Stimulated activated CD4-positive, alpha-beta T cell treated with anti-CD3 and anti-CD28 coated beads, Interleukin-12 subunit alpha, Interleukin-12 subunit beta, amount 100 ng/mL, for 48 hours (primary cell): ENCODE data around the gene ADCY4.

Experiments
- DNase-seq, 3 donors: peaks; one replicate each; pipeline ENCODE4 v3.0.0-alpha.2; 2020; ENCODE audit warnings: low read depth in 2 of 3, low spot score in 1 of 3

The ADCY4 gene

DNA sequence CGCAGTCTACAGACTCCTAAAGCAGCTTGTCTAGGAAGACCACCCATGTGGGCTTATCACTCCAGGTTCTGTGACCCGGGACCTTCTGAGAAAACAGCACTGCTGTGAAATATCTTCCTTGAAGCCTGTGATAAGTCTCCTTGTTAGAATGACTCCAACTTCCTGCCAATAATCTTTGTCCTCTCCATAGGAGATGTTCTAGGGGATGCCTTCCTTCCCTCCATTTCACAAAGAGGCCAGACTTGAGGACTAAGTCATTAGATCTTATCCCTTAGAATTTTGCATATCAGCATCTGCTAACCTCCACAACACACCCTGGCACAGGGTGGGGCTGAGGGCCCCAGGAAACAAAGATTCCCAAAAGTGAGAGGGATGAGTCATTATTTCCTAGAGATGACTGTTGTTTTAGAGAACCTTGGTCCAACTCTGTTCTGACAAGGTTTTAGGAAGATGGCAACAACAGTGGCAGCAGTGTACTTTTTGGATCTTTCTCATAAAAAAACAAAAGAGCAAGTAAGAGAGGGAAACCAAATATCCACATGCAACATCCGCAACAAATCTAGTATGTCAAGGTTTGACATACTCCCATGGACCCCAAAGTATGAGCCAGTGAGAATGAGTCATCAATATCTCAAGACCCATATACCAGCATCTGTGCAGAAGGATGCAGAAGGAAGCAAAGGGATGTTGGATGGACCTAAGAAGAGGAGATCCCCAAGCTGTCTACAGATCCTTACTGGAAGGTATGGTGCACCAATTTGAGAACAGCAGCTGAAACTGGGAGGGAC lies 17.5 kb downstream of the ADCY4 start:
- DNase-seq: no peak

DNA sequence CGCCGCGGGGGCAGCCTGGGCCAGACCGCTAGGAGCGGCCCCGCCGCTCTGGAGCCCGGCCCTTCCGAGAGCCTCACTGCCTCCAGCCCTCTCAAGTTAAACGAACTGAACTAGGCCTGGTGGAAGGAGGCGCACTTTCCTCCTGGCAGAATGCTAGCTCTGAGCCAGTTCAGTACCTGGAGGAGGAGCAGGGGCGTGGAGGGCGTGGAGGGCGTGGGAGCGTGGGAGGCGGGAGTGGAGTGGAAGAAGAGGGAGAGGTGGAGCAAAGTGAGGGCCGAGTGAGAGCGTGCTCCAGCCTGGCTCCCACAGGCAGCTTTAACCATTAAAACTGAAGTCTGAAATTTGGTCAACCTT lies 18.3 kb downstream of the ADCY4 start:
- no peak for DNase-seq

GRCh38 chr14:24315807-24316596 lies 18.9 kb downstream of the ADCY4 start:
- no peak for DNase-seq

DNA sequence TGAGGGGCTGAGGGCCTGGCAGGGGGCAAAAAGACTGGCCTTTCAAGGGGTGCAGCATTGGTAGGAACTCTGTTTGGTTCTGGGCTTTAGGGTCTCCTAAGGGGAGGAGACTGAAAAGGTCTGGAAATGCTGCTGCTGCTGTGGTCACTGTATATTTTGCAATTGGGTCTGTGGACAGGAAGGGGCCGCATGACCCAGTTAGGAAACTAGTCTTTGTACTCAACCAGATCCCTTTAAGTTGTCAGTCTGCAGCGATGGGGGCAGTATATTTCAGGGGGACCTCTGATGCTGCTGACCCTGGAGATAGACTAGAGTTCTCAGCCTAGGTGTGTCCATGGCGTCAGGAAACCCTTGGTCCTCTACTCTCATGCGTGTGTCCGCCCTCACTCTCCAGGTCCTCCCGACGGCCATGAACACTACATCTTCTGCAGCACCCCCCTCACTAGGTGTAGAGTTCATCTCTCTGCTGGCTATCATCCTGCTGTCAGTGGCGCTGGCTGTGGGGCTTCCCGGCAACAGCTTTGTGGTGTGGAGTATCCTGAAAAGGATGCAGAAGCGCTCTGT lies 19.5 kb downstream of the ADCY4 start:
- DNase-seq: no peak

DNA sequence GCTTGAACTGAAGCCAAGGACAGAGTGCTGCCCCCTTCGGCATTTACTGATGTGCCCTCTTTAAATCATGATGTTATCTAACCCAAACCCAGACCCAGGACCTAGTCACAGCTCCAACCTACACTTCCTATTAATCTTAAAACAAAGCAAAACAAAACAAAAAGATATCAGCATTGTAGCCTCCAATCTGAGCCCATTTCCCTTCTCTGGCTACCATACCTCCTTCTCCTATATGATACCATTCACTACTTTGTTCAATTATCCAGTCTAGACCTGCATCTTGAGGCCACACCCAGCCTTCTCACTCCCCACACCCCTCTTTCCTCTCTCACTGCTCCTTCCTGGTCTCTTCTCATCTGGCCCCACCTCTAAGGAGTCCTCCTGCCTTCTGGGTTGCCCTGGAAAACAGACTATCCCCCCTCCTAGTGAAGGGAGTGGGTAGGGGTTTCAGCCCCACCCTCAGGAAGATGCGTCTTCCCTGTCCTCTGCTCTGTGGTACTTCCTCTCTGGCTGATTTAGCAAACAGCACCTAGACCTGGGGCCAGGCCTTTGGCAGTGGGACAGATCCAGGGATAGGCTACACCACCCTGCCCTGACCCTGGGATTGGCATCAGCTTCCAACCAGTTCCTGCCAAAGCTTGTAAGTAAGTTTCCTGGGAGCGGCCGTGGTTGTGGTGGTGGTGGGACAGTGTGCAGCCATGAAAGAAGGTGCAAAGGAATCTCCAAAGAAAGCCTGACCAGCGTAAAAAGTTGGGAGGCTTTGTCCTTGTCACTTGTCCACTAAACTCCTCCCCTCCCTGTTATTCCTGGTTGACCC lies 20.3 kb downstream of the ADCY4 start:
- no peak for DNase-seq

DNA sequence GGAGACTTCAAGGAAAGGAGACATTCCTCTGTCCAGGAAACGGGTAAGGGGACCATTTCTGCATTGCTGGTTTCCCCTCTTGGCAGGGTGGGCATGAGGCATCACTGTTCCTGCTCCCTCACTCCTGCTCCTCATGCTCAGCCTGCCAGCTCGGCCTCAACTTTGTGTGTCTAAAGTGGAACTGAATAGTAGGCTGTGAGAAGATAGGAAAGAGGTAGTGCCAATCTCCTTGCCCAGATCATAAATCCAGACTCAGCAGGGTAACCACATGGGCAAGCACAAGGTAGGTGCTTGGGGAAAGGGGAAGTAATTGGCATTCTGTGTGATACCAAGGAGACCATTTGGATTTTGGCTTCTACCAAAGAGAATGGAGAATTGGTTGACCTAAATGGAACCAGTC lies 21.0 kb downstream of the ADCY4 start:
- DNase-seq: no peak

DNA sequence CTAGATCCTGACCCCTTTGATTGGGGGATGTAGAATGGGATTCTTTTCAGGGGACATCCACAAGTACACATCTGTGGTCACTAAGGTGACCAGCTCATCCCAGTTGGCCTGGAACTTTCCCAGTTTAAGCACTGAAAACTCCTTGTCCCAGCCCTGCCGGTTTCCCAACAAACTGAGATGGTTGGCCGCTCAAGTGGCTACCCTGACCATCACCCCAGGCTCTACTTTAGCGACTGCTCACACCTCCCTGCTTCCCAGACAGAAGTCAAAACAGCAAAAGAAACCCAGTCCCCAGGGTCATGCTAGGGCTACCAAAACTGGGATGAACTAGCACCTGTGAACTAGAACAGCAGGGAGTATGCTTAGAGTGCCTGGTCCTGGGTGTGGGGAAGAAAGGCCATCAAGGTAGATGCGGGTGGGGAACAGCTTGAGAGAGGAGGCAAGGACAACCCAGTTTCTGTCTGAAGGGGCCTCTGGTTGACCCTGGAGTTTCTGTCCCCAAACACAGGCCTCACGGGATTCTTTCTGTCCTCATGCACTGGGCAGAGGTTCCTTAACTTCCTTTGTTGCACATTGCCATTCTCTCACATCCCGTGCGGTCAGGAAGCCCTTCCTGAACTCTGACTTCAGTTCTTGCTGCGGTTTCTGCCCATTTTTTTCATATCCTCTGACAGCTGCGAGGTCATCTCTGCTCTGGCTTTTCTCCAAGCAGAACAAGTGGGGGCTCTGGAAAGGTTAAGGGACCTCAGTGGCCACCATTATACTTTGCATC lies 21.9 kb downstream of the ADCY4 start:
- DNase-seq: no peak

- no peak for DNase-seq
Observed at GRCh38 chr14:24311837-24312615, 22.8 kb downstream of the ADCY4 start.

DNA sequence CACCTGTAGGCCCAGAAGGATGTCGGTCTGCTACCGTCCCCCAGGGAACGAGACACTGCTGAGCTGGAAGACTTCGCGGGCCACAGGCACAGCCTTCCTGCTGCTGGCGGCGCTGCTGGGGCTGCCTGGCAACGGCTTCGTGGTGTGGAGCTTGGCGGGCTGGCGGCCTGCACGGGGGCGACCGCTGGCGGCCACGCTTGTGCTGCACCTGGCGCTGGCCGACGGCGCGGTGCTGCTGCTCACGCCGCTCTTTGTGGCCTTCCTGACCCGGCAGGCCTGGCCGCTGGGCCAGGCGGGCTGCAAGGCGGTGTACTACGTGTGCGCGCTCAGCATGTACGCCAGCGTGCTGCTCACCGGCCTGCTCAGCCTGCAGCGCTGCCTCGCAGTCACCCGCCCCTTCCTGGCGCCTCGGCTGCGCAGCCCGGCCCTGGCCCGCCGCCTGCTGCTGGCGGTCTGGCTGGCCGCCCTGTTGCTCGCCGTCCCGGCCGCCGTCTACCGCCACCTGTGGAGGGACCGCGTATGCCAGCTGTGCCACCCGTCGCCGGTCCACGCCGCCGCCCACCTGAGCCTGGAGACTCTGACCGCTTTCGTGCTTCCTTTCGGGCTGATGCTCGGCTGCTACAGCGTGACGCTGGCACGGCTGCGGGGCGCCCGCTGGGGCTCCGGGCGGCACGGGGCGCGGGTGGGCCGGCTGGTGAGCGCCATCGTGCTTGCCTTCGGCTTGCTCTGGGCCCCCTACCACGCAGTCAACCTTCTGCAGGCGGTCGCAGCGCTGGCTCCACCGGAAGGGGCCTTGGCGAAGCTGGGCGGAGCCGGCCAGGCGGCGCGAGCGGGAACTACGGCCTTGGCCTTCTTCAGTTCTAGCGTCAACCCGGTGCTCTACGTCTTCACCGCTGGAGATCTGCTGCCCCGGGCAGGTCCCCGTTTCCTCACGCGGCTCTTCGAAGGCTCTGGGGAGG lies 23.9 kb downstream of the ADCY4 start, which contains the start of gene LTB4R:
Gene LTB4R, plus strand, starts transcription at position 857 of the 959 bp plus-strand sequence. CDS start 4,150 bp downstream, outside the sequence.
- DNase-seq: peak in 2 of 3 donors; percentile 34 to 40

DNA sequence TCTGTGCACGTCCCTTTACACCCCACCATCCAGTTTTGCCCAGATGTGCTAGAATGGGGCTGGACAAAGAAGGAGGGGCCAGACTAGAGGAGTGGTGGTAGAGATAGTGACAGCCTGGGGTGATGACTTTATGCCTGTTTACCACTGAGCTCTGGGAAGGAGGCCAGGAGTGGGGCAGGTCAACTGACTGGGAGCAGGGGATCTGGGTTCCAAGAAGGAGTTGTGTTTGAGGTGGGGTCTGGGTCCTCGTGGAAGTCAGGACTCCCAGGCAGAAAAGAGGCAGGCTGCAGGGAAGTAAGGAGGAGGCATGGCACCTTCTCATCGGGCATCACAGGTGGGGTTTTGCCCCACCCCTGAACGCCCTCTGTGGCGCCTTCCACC lies 24.6 kb downstream of the ADCY4 start:
- DNase-seq: no peak

DNA sequence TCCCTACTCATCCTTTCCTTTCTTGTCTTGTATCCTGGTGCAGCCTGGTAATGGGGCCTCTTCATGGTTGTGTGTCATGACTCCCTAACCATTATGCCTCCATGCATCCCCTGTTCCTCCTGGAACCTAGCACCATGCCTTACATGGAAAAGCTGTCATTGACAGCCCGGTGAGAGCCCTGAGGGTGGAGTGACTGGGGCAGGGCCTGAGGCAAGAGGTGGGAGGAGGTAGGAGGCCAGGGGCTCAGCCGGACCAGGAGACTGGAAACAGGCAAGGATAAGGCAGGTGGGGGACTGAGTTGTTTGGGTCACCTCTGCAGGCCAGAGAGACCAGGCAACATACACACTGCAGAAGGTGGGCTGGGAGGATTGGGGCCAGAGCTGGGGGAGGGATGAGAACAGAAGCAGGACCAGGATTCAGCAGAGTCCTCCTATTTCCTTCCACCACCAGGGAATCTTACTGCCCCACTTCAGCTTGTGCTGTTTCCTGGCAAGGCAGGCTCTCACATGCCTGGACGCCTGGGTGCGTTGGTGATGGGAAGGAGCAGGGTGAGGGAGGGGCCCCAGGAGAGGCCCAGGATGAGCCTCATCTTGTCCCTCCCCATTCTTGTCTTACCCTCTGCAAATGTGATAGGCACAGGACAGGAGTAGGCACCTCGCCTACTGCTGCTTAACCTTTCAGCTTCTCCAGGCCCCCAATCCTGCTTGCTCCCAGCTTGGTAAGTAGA lies 25.2 kb downstream of the ADCY4 start, which contains the start of gene LTB4R2:
Gene LTB4R2, plus strand, starts transcription at position 603 of the 727 bp plus-strand sequence. CDS start 525 bp downstream, outside the sequence.
- no peak for DNase-seq

GRCh38 chr14:24308342-24309124 lies 26.3 kb downstream of the ADCY4 start:
- no peak for DNase-seq

GRCh38 chr14:24307575-24308341 lies 27.1 kb downstream of the ADCY4 start, which contains the start of gene CIDEB:
Gene CIDEB, minus strand, starts transcription at chr14:24307977. Its CDS starts 119 bp downstream, at chr14:24307858.
- DNase-seq: peak; percentile 39 to 68 (median 45)

GRCh38 chr14:24307156-24307574 lies 27.7 kb downstream of the ADCY4 start:
- DNase-seq: no peak

- DNase-seq: no peak
Observed at GRCh38 chr14:24304019-24304387, 30.9 kb downstream of the ADCY4 start.

GRCh38 chr14:24300326-24300980 lies 34.4 kb downstream of the ADCY4 start:
- no peak for DNase-seq
